ENCODE data around the gene ULK4.

Gene ULK4

GRCh38 chr3:41243183-41243582 is 718.7 kb downstream of the ULK4 start:
- no peaks in the 10 kb centered on the region for H3K4me1 ChIP-seq (ENCODE audit: control insufficient read depth in 1 of 2, insufficient read depth in 1 of 2, low read depth in 1 of 2, low read length in 1 of 2)
- H3K4me3 ChIP-seq (ENCODE audit: low read depth in 1 of 2, low read length in 1 of 2): no peak overlapping the region
- TF ChIP-seq CTCF (IDR thresholded peaks at IDR 0.05): no peak
- no peaks in the 10 kb centered on the region for H3K27me3 ChIP-seq
- no peaks in the 10 kb centered on the region for H3K9me3 ChIP-seq
- H3K27ac ChIP-seq: no peak overlapping the region
- H3K36me3 ChIP-seq: peaks cover 69% of the 10 kb centered on the region

GRCh38 chr3:41241800-41242571 is 719.9 kb downstream of the ULK4 start:
- TF ChIP-seq CTCF (IDR thresholded peaks at IDR 0.05): no peak
- no peaks in the 10 kb centered on the region for H3K4me1 ChIP-seq (ENCODE audit: control insufficient read depth in 1 of 2, insufficient read depth in 1 of 2, low read depth in 1 of 2, low read length in 1 of 2)
- H3K27me3 ChIP-seq: no peaks in the 10 kb centered on the region
- H3K36me3 ChIP-seq: peaks cover 81% of the 10 kb centered on the region
- H3K4me3 ChIP-seq (ENCODE audit: low read depth in 1 of 2, low read length in 1 of 2): no peak overlapping the region
- H3K9me3 ChIP-seq: no peaks in the 10 kb centered on the region
- no peak overlapping the region for H3K27ac ChIP-seq

GRCh38 chr3:41241161-41241560 is 720.7 kb downstream of the ULK4 start:
- no peak for TF ChIP-seq CTCF (IDR thresholded peaks at IDR 0.05)
- H3K27me3 ChIP-seq: no peaks in the 10 kb centered on the region
- no peaks in the 10 kb centered on the region for H3K4me1 ChIP-seq (ENCODE audit: control insufficient read depth in 1 of 2, insufficient read depth in 1 of 2, low read depth in 1 of 2, low read length in 1 of 2)
- no peak overlapping the region for H3K27ac ChIP-seq
- H3K4me3 ChIP-seq (ENCODE audit: low read depth in 1 of 2, low read length in 1 of 2): no peak overlapping the region
- no peaks in the 10 kb centered on the region for H3K9me3 ChIP-seq
- peaks cover 84% of the 10 kb centered on the region for H3K36me3 ChIP-seq

- H3K4me1 ChIP-seq (ENCODE audit: control insufficient read depth in 1 of 2, insufficient read depth in 1 of 2, low read depth in 1 of 2, low read length in 1 of 2): no peaks in the 10 kb centered on the region
- H3K9me3 ChIP-seq: no peaks in the 10 kb centered on the region
- H3K4me3 ChIP-seq (ENCODE audit: low read depth in 1 of 2, low read length in 1 of 2): no peak overlapping the region
- H3K36me3 ChIP-seq: peaks cover 84% of the 10 kb centered on the region
- no peak overlapping the region for H3K27ac ChIP-seq
- TF ChIP-seq CTCF (IDR thresholded peaks at IDR 0.05): no peak
- H3K27me3 ChIP-seq: no peaks in the 10 kb centered on the region
These were observed 722.3 kb downstream of the ULK4 start for GRCh38 chr3:41239587-41239986.

GRCh38 chr3:41237907-41238306 is 724.0 kb downstream of the ULK4 start:
- Histone ChIP-seq H3K4me1 (ENCODE audit: control insufficient read depth in 1 of 2, insufficient read depth in 1 of 2, low read depth in 1 of 2, low read length in 1 of 2) (no peaks in the 10 kb centered on the region), H3K27ac (no peak overlapping the region), H3K27me3 (no peaks in the 10 kb centered on the region), H3K9me3 (no peaks in the 10 kb centered on the region), H3K36me3 (peaks cover 94% of the 10 kb centered on the region), H3K4me3 (ENCODE audit: low read depth in 1 of 2, low read length in 1 of 2) (no peak overlapping the region)
- no peak for TF ChIP-seq CTCF (IDR thresholded peaks at IDR 0.05)

Measured in neutrophil (primary cell).